Measurements from ENCODE around the gene SLC2A9.
"Not testable (repeated sequence)": the region's sequence is repeated elsewhere in the genome, so short reads cannot be mapped to it uniquely, and the experiment has no call there.

SLC2A9 gene

DNA sequence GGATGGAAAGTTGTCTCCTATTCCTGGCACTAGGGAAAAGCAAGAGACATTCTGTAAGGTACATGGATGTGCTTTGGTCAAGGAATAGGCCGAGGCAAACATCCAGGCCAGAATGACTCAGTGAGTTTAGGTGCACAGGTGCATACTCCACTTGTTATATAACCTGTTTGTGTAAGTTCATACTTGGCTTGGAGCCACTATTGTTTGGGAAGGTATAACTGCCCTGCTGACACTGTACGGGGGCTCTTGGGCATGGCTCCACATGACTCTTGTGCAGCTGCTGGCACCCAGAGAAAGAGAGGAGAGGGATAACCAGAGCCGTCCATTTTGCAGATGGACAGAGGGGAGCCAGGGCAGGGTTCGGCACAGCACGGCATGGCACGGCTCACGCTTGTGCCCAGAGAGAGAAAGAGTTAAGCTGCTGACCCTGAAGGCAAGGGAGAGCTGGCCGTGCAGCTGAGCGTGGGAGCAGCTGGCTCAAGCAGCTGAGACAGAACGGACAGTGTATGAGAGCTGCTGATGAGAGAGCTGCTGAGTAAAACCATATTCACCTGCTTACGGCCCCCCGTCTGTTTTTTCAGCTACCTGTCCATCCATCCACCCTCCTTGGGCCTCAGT is 98.0 kb downstream of the SLC2A9 start:
- no peak for DNase-seq

DNA sequence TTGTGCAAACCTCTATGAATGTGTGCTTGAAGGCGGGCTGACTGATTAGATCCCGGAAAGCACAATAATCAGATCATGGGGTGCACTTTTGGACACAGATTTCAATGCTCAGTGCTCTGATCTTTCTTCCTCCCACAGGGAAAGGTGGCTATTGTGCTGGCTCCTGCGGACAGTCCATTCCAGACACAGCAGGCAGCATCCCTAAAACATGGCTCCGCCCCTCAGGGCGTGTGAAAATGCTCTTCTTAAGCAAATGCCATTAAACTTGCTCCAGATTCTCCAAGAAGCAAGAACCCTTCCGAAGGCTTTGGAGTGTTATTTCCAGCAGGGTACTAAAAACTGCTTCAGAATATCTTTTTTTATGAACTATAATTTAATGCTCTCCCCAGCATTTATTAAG is 100.0 kb downstream of the SLC2A9 start:
- DNase-seq: no peak

DNA sequence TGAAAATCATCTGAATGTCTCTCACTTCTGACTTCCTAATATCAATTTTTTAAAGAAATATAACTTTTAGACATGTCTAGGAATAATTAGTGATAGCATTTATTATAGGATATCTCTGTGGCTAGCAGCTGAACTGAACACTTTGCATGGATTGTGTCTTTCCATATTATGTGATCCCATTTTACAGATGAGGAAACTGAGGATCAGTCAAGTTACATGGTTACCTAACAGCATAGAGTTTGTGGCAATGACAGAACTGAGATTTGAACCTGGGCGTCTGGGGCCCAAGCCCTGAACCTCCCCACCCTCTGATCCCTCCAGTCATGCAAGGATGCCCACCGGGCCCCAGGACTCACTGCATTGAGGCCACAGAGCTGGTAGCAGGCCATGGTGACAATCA is 101.3 kb downstream of the SLC2A9 start:
- DNase-seq: no peak

DNA sequence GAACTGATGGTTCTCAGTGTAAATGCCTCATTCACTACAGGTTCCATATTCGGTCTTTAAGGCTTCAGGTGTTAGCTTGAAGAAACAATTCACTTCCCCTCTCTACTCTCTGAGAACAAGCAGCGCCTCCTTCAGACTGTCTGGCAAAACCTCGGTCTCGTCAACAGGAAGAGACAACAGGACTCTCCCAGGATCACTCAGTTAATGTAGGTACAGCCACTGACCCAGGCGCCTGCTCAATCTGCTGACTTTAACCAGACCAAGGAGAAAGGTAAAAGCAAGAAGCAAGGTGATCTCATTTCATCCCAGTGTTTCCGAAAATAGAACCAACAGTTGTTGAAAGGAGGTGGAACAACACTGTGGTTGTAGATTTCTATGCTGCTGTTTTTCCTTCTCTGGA is 102.2 kb downstream of the SLC2A9 start:
- no peak for DNase-seq

DNA sequence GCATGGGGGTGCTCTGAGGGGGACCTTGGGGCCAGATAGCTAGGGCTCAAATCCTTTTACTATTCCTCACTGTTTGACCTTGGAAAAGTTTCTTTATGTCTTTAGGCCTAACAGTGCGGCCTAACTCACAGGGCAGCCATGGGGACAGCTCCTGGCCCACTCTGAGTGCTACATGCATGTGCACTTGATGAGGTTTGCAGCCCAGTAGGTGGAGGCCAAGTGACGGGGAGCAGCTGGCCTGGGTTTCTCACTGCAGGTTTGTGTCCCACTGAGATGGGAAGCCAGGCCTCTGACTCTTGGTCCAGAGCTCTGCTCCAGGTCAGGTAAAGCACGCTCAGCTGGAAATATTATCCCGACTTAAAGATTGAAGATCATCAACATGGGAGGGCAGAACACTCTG is 102.8 kb downstream of the SLC2A9 start:
- no peak for DNase-seq

DNA sequence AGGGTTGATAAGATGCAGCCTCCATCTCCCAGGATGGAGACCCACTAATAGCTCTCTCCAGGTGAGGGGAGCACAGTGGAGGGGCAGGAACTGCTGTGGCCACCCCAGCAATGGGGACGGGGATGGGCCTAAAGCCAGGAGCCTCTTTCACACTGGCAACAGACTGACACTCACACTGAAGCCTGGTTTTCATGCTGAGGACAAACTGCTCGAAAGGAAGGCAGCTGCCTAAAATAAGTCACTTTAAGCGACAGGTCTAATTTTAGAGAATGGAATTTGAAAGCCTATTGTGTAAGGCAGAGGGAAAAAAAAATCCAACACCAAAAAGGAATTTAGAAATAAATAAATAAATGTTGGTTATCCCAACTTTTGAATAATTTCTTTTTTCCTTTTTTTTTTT is 104.4 kb downstream of the SLC2A9 start:
- no peak for DNase-seq

DNA sequence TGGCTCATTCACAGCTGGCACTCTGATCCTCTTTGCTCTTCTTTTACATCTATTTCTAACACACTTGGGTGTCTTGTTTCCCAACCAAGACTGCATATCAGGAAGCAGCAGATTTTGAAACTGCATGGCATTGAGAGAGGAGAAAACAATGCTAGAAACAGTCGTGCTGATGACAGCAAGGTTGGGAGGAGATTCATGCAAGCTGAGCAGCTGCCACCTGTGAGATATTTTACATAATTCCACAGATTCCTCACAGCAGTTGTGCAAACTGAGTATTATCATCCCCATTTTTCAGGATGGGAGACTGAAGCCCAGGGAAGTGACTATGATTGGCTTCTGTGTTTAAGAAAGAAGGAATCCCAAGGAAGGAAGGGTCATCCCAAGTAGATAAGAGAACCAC is 105.0 kb downstream of the SLC2A9 start:
- DNase-seq: no peak

DNA sequence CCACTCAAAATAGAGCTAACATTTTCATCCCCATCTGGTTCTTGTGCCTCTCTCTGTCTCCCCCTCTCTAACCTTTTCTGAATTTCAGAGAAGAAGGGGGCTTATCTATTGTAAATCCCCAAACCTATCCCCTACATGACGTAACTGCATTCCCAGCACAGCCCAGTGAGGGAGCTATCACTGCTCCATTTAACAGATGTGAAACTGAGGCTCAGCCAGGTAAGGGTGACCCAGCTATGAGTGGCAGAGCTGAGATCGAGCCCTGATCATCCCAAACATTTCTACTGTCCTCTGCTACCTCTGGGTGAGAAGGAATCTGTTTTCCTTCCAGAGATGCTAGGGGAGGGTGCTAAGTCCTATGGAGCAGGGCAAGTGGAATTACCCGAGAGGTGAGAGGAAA is 107.5 kb downstream of the SLC2A9 start:
- DNase-seq: no peak

DNA sequence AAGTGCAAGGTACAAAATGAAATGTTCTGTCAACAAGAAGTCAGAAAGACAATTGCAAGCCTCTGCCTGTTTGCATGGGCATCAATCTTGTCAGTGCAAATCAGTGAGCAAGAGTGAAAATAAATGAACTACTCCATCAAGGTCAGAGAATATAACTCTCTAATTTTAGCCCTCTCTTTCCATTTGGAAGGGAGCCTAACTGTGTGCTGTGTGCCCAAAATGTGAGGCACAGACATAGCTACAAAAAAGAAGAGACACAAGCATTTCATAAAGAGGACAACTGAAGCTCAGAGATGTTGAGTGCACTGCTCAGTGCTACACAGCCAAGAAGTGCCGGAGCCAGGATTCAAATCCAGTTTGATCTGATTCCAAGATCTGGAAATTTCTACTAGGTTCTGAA is 114.3 kb downstream of the SLC2A9 start:
- no peak for DNase-seq

DNA sequence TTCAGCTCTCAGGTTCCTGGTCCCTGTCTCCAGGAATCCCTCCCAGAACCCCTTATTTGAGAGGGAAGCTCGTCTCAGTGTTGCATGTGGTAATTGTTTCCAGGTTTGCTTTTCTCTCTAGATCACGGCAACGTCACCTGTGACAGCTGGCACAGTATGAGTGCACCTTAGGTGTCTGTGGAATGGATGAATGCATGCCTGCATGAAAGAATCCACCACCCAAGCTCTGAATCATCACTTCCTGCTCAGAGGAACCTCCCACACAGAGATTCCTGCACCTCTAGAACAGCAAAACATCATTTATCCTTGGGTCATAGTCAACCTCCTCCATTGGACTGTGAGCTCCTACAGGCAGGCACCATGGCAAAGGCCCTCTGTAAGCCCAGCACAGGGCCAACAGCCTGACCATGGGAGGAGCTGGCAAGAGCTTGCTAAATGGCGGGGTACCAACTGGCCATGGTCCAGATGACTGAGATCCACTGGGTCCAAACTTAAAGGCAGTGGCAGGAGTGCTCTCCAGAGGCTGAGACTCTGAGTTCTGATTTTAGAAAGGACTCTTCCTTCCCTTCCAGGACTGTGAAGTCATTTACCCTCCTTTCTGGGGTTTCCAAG is 116.2 kb downstream of the SLC2A9 start:
- peak in 1 of 2 experiments; percentile 18 for DNase-seq

DNA sequence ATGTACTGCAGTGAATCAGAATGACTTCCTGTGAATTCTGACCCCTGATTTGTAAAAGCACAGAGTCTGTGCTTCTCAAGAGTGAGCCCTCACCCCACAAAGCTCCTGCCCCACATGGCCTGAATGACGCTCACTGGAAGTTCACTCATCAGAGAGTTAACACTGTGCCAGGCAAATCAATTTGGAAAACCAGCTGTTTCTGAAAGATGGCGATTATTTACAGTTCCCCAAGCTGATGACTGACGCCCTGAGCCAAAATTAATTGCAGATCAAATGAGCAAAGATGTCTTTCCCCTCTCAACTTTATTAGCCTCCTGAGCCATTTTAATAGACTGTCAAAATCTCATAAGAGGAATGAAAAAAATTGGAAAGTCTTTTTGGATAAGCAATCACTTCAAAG is 118.0 kb downstream of the SLC2A9 start:
- no peak for DNase-seq

DNA sequence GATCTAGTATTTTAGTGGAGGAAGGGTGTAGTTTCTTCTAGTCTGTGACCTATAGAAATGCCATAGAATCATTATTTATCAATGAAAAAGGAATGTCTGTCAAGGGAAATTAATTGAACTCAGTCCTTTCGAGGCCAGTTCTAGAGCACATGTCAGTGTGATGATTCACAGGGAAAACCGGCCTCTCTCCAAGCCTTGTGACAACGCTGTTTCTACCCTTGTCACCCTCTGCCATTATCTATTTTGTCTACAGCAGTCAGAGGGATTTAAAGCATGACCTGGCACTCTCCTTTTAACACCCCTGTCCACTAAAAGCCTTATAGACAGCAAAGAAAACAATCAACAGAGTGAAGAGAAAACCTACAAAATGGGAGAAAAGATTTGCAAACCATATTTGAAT is 120.0 kb downstream of the SLC2A9 start:
- no peak for DNase-seq

DNA sequence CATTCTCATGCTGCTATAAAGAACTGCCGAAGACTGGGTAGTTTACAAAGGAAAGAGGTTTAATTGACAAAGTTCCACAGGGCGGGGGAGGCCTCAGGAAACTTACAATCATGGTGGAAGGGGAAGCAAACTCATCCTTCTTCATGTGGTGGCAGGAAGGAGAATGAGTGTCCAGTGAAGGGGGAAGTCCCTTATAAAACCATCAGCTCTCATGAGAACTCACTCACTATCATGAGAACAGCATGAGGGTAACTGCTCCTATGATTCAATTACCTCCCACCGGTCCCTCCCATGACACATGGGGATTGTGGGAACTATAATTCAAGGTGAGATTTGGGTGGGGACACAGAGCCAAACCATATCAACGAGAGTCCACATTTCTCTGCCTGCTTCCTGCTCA is 120.7 kb downstream of the SLC2A9 start:
- DNase-seq: not testable (repeated sequence)

DNA sequence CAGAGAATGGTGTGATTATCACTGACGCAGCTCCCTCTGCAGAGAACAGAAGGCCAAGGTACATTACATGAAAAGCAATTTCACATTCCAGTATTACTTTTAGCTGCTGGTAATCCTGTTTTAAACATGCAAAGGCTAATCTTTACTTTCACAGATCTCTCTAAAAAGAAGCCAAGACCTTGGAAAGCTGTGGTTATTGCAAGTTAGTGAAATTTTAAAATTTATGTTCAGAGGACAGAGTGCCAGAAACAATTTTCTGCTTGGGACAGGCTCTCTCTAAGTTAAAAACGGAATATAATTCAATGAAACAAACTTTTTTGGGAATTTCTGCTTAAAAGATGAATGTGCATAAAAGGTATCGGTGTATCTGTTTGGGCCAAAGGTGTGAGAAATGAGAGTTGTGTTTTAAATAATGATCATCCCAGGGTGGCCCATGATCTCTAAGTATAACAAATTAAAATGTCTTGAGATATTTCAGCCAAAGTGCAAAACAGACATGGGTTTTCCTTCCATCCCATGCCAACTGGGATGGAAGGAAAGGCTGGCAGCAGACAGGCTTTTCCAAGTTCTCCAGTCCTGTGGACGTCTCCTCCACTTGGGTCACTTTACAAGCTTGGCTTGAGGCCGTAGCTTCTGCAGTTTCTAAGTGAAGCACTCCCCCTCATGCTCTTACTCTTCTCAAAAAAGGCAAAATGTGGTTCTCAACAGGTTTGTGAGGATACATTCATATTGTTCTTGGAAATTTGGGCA is 121.8 kb downstream of the SLC2A9 start:
- no peak for DNase-seq

DNA sequence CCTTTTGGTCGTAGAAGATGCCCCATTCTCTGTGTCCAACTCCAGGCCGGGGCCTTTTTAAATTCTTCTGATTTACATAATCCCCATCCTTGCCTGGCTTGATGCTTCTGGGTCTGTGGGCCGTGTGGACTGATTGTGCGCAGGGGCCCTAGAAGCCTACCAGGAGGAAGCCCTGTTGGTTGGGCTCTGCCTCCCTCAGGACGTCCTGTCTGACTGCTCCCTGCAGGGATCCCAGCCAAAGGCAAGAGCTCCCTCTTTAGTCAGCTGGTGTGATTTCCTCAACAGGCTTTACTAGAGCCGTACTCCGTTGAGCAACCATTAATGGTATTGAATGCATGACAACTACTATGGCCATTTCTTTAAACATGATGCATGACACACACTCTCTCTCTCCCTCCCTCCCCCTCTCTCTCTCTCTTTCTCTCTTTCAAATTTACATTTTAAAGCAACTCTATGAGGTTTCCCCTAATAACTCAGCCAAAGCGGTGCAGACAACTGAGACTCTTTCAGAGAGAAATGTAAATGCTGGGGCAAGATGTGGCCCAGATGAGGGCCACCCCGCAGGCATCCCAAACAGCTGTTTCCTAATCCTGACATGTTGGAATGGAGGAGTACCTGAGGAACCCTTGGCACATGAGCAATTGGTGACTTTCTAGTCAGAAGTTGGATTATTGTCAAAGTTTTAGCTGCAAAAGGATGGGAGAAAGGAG is 122.5 kb downstream of the SLC2A9 start:
- no peak for DNase-seq

DNA sequence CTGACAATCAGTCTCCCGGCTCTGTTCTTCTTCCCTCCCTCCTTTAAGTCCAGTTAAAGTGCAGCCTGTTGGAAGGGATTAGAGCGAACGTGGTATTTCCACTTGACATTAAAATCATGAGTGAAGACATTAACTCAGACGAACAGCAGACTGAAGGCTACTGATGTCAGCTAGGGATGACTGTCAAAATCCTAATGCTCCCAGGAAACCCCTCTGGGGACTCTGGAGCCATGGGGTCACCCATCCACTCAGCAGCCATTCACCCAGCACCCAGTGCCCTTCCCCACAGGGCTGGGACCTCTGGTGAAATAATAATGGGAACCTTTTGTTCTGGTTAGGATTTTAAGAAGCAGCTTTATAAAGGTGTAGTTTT is 126.0 kb downstream of the SLC2A9 start:
- DNase-seq: no peak

DNA sequence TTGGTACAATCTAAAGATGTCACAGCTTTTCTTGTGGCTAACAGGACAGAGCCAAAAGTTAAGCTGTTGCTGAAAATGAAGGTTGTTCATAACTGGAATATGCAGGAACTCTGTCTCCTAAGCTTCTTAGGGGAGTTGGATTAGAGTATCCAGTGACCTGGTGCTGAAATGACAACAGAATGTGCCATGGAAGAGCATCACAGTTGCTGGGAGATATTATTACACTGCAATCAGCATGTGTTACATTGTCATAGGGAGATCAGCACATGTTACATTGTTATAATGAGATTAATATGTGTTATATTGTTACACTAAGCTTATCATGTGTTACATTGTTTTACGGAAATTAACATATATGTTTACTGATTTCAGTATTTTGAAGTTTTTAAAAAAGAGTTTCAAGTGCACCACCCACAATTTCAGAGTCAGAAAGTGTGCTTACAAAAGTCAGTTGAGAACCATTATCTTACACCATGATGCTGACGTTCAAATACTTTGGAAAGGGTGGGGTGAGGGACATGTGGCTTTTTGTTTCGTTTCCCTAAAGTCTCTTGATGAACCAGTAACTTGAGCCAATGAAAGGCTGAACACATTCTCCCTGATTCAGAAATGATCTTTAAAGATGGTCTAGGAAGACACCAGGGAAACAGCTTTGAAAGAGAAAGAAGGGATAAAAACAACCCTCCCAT is 126.5 kb downstream of the SLC2A9 start:
- DNase-seq: no peak

DNA sequence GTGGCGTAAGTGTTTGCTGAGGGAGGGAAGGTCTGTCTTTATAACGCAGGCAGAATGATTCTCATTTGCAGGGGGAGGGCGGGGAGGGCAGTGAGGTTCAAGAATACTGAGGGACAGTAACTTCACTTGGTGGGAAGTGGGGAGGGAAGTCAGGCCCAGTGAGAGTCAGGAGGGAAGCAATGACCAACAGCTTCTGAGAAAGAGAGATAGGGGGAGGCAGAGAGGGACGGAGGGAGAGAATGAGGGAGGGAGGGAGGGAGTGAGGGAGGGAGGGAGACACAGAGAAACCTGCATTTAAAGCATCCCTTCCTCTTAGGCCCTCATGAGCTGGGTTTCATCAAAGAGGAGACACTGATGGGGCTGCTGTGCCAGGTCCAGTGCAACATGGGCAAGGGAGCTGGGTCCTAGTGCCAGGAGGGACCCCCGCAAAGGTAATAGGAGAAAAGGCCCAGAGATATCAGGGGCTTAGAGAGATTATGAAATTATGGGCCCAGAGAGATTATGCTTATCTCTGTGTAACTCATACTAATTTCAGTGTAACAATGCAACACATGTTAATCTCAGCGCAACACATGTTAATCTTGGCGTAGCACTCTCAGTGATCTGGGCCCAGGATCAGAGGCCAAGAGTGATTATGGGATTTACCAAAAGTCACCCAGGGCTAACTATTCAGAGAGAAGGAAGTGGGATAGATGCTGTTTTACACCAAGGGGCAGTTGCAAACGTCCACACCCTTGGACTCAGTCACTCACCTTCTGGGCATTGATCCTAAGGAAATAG is 127.8 kb downstream of the SLC2A9 start:
- DNase-seq: no peak

DNA sequence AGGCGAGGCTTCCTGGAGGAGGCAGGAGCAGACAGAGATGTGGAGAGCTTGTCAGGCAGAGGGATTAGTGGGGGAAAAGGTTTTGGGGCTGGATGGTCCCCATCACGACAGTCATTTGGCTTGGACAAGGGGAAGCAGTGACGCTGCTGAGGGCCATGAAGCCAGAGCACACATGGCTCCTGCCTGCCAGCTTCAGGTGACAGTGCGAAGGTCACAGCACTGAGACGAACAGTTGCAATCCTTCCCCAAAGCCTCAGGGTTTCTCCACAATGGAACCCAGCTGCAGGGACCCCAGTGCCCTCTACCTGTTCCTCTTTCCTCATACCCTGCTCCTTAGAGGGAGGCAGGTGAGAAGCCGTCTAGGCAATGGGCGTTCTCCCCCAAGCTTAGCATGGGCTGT is 129.6 kb downstream of the SLC2A9 start:
- DNase-seq: no peak

DNA sequence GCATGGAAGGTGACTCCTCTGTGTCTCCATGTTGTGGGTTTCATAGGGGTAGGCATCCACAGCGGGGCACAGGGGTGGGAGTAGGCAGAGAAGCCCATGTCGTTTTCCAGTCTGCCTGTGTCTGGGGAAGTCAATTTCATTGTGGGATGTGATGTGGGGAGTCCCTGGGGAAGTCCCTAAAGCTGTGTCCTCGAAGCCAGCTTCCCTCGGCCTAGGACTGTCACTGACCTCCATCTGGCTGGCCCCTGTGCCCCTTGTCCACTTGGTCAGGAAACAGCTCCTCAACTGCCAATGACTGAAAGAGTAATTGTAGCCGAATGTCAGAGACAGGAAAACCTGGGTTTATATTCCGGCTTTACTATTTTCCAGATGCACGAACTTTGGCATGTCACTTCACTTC is 130.2 kb downstream of the SLC2A9 start:
- DNase-seq: no peak

DNA sequence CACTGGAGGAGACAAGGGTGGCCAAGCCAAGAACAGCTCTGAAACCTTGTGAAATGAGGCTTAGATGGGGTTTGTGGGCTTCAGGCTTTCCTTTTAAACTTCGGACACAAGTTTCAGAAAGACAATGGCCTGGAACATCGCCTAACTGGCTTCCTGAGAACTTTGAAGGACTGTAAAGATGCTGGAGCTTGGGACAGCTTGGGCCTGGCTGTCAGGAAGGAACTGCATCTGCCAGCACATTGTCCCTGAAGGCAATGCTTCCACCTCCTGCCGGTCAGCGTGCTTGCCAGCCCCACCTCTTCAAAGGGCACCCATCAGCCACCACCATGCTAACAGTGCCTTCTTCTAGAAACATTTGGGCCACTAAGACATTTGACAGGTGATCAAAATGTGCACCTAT is 132.0 kb downstream of the SLC2A9 start:
- no peak for DNase-seq

DNA sequence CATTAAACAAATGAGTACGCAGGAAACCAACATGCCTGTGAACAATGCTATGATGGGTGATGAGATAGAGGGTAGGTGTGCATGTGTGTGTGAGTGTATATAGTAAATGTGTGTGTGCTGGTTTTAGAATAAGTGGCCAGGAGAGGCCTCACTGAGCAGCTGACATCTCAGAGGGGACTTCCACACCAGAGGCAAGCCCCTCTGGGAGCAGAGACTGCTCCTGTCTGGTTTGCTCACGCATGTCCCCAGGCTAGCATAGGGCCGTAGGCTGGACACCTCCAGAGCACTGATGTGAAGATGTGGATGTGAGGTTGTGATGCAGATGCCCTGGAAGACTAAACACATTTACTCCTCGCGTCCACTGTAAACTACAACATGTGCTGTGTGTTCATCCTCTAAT is 135.3 kb downstream of the SLC2A9 start:
- no peak for DNase-seq
